ENCODE results near the gene NCAPG2.

NCAPG2 gene

GRCh38 chr7:158731761-158732160 is 27.2 kb upstream of the NCAPG2 start:
- no peaks in the 10 kb centered on the region for H3K4me1 ChIP-seq (ENCODE audit: insufficient read depth, poor library complexity, severe bottlenecking)
- TF ChIP-seq, protein P1, sequence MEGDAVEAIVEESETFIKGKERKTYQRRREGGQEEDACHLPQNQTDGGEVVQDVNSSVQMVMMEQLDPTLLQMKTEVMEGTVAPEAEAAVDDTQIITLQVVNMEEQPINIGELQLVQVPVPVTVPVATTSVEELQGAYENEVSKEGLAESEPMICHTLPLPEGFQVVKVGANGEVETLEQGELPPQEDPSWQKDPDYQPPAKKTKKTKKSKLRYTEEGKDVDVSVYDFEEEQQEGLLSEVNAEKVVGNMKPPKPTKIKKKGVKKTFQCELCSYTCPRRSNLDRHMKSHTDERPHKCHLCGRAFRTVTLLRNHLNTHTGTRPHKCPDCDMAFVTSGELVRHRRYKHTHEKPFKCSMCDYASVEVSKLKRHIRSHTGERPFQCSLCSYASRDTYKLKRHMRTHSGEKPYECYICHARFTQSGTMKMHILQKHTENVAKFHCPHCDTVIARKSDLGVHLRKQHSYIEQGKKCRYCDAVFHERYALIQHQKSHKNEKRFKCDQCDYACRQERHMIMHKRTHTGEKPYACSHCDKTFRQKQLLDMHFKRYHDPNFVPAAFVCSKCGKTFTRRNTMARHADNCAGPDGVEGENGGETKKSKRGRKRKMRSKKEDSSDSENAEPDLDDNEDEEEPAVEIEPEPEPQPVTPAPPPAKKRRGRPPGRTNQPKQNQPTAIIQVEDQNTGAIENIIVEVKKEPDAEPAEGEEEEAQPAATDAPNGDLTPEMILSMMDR (IDR thresholded peaks at IDR 0.05; ENCODE audit: poor library complexity, severe bottlenecking), result no peak
- no peak overlapping the region for H3K27ac ChIP-seq (ENCODE audit: poor library complexity, severe bottlenecking)
- H3K4me3 ChIP-seq (ENCODE audit: severe bottlenecking), result no peak overlapping the region
- ATAC-seq (ENCODE audit: low read depth), result no peak
- H3K36me3 ChIP-seq (ENCODE audit: low read depth), result peaks cover 53% of the 10 kb centered on the region
- no peaks in the 10 kb centered on the region for H3K9me3 ChIP-seq (ENCODE audit: severe bottlenecking)
- no peak for DNase-seq (ENCODE audit: low spot score)
- no peaks in the 10 kb centered on the region for H3K27me3 ChIP-seq (ENCODE audit: insufficient read depth, poor library complexity, severe bottlenecking)

- H3K9me3 ChIP-seq (ENCODE audit: severe bottlenecking), result no peaks in the 10 kb centered on the region
- no peaks in the 10 kb centered on the region for H3K4me1 ChIP-seq (ENCODE audit: insufficient read depth, poor library complexity, severe bottlenecking)
- H3K4me3 ChIP-seq (ENCODE audit: severe bottlenecking), result no peak overlapping the region
- TF ChIP-seq, protein P1 (IDR thresholded peaks at IDR 0.05; ENCODE audit: poor library complexity, severe bottlenecking), result no peak
- H3K36me3 ChIP-seq (ENCODE audit: low read depth), result peaks cover 42% of the 10 kb centered on the region
- ATAC-seq (ENCODE audit: low read depth) (no peak), DNase-seq (ENCODE audit: low spot score) (no peak)
- H3K27me3 ChIP-seq (ENCODE audit: insufficient read depth, poor library complexity, severe bottlenecking), result no peaks in the 10 kb centered on the region
- no peak overlapping the region for H3K27ac ChIP-seq (ENCODE audit: poor library complexity, severe bottlenecking)
These were observed 26.1 kb upstream of the NCAPG2 start for GRCh38 chr7:158730383-158731346.

GRCh38 chr7:158729646-158730382 is 25.2 kb upstream of the NCAPG2 start:
- no peaks in the 10 kb centered on the region for H3K4me1 ChIP-seq (ENCODE audit: insufficient read depth, poor library complexity, severe bottlenecking)
- ATAC-seq (ENCODE audit: low read depth), result no peak
- H3K36me3 ChIP-seq (ENCODE audit: low read depth), result peaks cover 33% of the 10 kb centered on the region
- no peaks in the 10 kb centered on the region for H3K9me3 ChIP-seq (ENCODE audit: severe bottlenecking)
- H3K4me3 ChIP-seq (ENCODE audit: severe bottlenecking), result no peak overlapping the region
- DNase-seq (ENCODE audit: low spot score), result no peak
- H3K27me3 ChIP-seq (ENCODE audit: insufficient read depth, poor library complexity, severe bottlenecking), result no peaks in the 10 kb centered on the region
- TF ChIP-seq, protein P1 (IDR thresholded peaks at IDR 0.05; ENCODE audit: poor library complexity, severe bottlenecking), result no peak
- H3K27ac ChIP-seq (ENCODE audit: poor library complexity, severe bottlenecking), result no peak overlapping the region

GRCh38 chr7:158728911-158729645 is 24.5 kb upstream of the NCAPG2 start:
- ATAC-seq (ENCODE audit: low read depth) (no peak), DNase-seq (ENCODE audit: low spot score) (no peak)
- Histone ChIP-seq H3K36me3 (ENCODE audit: low read depth) (peaks cover 26% of the 10 kb centered on the region), H3K27ac (ENCODE audit: poor library complexity, severe bottlenecking) (no peak overlapping the region), H3K4me1 (ENCODE audit: insufficient read depth, poor library complexity, severe bottlenecking) (no peaks in the 10 kb centered on the region), H3K4me3 (ENCODE audit: severe bottlenecking) (no peak overlapping the region), H3K9me3 (ENCODE audit: severe bottlenecking) (no peaks in the 10 kb centered on the region), H3K27me3 (ENCODE audit: insufficient read depth, poor library complexity, severe bottlenecking) (no peaks in the 10 kb centered on the region)
- TF ChIP-seq, protein P1 (IDR thresholded peaks at IDR 0.05; ENCODE audit: poor library complexity, severe bottlenecking), result no peak
